Measurements from ENCODE around the gene LOXL3. TPM values are rescaled to one million over a fixed set of nuclear protein-coding genes. Genes with fewer than 3 reads are reported as not detected.

The LOXL3 gene
- total RNA-seq, 1 experiment from 2014 or later, result 5.8 TPM

DNA sequence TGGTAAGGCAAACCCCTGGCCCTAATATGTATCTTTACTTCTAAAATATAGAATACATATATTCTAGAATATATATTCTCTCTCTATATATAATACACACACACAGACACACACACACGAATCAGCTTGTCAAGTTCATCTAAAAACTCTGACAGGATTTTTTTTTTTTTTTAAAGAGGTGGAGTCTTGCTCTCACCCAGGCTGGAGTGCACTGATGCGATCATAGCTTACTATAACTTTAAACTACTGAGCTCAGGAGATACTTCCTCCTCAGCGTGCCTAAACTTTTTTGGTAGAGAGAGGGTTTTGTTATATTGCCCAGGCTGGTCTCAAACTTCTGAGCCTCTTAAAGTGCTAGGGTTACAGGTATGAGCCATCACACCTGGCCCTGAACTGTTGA is 45.9 kb upstream of the LOXL3 start:
- intact Hi-C loops (cut with micrococcal nuclease), result loop anchor here (10.0 kb wide), 1 partner anchor 55 kb away; the partner anchor contains the start of gene SEMA4F
- ATAC-seq, result no peak

DNA sequence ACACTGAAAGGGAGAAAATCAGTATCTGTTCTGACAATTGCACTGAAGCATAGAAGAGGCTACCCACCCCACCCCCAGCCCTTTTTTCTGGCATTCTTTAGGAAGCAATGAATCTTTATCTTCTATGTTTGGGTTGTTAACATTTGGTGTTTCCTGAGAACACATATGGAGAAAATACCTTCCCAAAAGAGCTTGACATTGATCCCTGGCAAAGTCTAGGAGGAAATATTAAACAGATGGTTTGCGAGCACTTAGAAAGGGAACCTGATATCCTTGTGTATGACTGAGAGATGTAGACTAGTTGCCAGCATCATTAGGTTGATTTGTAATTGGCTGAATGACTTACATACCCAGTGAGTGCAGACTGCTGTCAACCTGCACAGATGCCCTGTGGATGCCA is 43.7 kb upstream of the LOXL3 start:
- Histone ChIP-seq H3K4me1 (ENCODE audit: insufficient read depth, low read length) (peaks cover 1% of the 10 kb centered on the region), H3K9me3 (ENCODE audit: low read length) (no peaks in the 10 kb centered on the region), H3K9ac (ENCODE audit: low read length) (no peak overlapping the region), H4K20me1 (ENCODE audit: low read length) (no peaks in the 10 kb centered on the region), H3K79me2 (ENCODE audit: low read length) (no peaks in the 10 kb centered on the region), H3K27me3 (ENCODE audit: low read length) (peaks cover 8% of the 10 kb centered on the region; the same call in 1 of the 2 replicates), H3K27ac (ENCODE audit: low read length) (no peak overlapping the region), H3K36me3 (ENCODE audit: low read depth, low read length) (no peaks in the 10 kb centered on the region), H2AFZ (ENCODE audit: low read length) (no peak overlapping the region), H3K4me2 (ENCODE audit: low read length) (no peak overlapping the region), H3F3A (ENCODE audit: low read length, unreplicated experiment) (no peaks in the 10 kb centered on the region), H3K4me3 (ENCODE audit: low read length) (no peak overlapping the region), H3K9me2 (replicated peaks; ENCODE audit: low read length) (no peaks in the 10 kb centered on the region)
- CTCF ChIA-PET, result no interaction called here
- BruUV-seq (replicated peaks), result no TSS peak
- DNase-seq, result no peak
- peak; percentile 58 for ATAC-seq
- POLR2A ChIA-PET (ENCODE audit: unreplicated experiment), result no interaction called here
- intact Hi-C loops (cut with micrococcal nuclease), result no loop called here
- TF ChIP-seq EZH2phosphoT487 (IDR thresholded peaks at IDR 0.05; ENCODE audit: borderline replicate concordance, low read length) (no peak), EZH2 (IDR thresholded peaks at IDR 0.05; ENCODE audit: low read length, unreplicated experiment) (no peak)
- TF ChIP-seq, protein P1, sequence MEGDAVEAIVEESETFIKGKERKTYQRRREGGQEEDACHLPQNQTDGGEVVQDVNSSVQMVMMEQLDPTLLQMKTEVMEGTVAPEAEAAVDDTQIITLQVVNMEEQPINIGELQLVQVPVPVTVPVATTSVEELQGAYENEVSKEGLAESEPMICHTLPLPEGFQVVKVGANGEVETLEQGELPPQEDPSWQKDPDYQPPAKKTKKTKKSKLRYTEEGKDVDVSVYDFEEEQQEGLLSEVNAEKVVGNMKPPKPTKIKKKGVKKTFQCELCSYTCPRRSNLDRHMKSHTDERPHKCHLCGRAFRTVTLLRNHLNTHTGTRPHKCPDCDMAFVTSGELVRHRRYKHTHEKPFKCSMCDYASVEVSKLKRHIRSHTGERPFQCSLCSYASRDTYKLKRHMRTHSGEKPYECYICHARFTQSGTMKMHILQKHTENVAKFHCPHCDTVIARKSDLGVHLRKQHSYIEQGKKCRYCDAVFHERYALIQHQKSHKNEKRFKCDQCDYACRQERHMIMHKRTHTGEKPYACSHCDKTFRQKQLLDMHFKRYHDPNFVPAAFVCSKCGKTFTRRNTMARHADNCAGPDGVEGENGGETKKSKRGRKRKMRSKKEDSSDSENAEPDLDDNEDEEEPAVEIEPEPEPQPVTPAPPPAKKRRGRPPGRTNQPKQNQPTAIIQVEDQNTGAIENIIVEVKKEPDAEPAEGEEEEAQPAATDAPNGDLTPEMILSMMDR (conservative IDR thresholded peaks at IDR 0.05; ENCODE audit: low read depth, low read length), result no peak

More for the DNA sequence above, 45.9 kb upstream of the LOXL3 start:
- H3F3A ChIP-seq (ENCODE audit: low read length, unreplicated experiment), result no peaks in the 10 kb centered on the region
- no peaks in the 10 kb centered on the region for H3K9me2 ChIP-seq (replicated peaks; ENCODE audit: low read length)
- H3K27ac ChIP-seq (ENCODE audit: low read length), result no peak overlapping the region
- no TSS peak for BruUV-seq (replicated peaks)
- TF ChIP-seq EZH2 (IDR thresholded peaks at IDR 0.05; ENCODE audit: low read length, unreplicated experiment) (no peak), EZH2phosphoT487 (IDR thresholded peaks at IDR 0.05; ENCODE audit: borderline replicate concordance, low read length) (no peak)
- TF ChIP-seq, protein P1 (conservative IDR thresholded peaks at IDR 0.05; ENCODE audit: low read depth, low read length), result no peak
- no peak overlapping the region for H3K4me3 ChIP-seq (ENCODE audit: low read length)
- no peaks in the 10 kb centered on the region for H4K20me1 ChIP-seq (ENCODE audit: low read length)
- peaks cover 8% of the 10 kb centered on the region; the same call in 1 of the 2 replicates for H3K27me3 ChIP-seq (ENCODE audit: low read length)
- no peak overlapping the region for H2AFZ ChIP-seq (ENCODE audit: low read length)
- ChIA-PET CTCF (no interaction called here), POLR2A (ENCODE audit: unreplicated experiment) (no interaction called here)
- no peak overlapping the region for H3K9ac ChIP-seq (ENCODE audit: low read length)
- no peak for DNase-seq
- H3K4me2 ChIP-seq (ENCODE audit: low read length), result no peak overlapping the region
- H3K36me3 ChIP-seq (ENCODE audit: low read depth, low read length), result no peaks in the 10 kb centered on the region
- peaks cover 8% of the 10 kb centered on the region for H3K4me1 ChIP-seq (ENCODE audit: insufficient read depth, low read length)
- no peaks in the 10 kb centered on the region for H3K9me3 ChIP-seq (ENCODE audit: low read length)
- no peaks in the 10 kb centered on the region for H3K79me2 ChIP-seq (ENCODE audit: low read length)

DNA sequence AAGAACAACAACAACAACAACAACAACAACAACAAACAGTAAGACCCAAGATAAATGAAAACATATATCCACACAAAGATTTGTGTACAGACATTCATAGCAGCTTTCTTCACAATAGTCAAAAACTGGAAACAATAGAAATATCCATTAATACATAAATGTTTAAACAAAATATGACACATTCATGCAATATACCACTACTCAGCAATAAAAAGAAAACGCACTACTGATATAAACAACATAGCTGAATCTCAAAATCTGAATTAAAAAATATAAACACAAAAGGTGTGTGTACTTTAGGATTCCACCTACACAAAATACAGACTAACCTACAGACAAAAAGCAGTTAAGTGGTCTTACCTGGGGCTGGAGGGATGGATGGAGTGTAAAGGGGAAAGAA is 42.8 kb upstream of the LOXL3 start:
- Histone ChIP-seq H4K20me1 (ENCODE audit: low read length) (no peaks in the 10 kb centered on the region), H3K4me3 (ENCODE audit: low read length) (no peak overlapping the region), H3K9me2 (replicated peaks; ENCODE audit: low read length) (no peaks in the 10 kb centered on the region), H3K4me1 (ENCODE audit: insufficient read depth, low read length) (no peaks in the 10 kb centered on the region), H3K9ac (ENCODE audit: low read length) (no peak overlapping the region), H3K4me2 (ENCODE audit: low read length) (no peak overlapping the region), H3K27ac (ENCODE audit: low read length) (no peak overlapping the region), H3K36me3 (ENCODE audit: low read depth, low read length) (no peaks in the 10 kb centered on the region), H3K27me3 (ENCODE audit: low read length) (peaks cover 8% of the 10 kb centered on the region; the same call in 1 of the 2 replicates), H3F3A (ENCODE audit: low read length, unreplicated experiment) (no peaks in the 10 kb centered on the region), H3K79me2 (ENCODE audit: low read length) (no peaks in the 10 kb centered on the region), H2AFZ (ENCODE audit: low read length) (no peak overlapping the region), H3K9me3 (ENCODE audit: low read length) (no peaks in the 10 kb centered on the region)
- ChIA-PET POLR2A (ENCODE audit: unreplicated experiment) (no interaction called here), CTCF (no interaction called here)
- intact Hi-C loops (cut with micrococcal nuclease), result no loop called here
- TF ChIP-seq EZH2phosphoT487 (IDR thresholded peaks at IDR 0.05; ENCODE audit: borderline replicate concordance, low read length), result no peak
- TF ChIP-seq, protein P1 (conservative IDR thresholded peaks at IDR 0.05; ENCODE audit: low read depth, low read length), result no peak
- no peak for TF ChIP-seq EZH2 (IDR thresholded peaks at IDR 0.05; ENCODE audit: low read length, unreplicated experiment)
- no TSS peak for BruUV-seq (replicated peaks)
- no peak for DNase-seq
- no peak for ATAC-seq

Measured in PC-3 (cell line).